ENCODE results near the gene CMKLR1. TPM values are rescaled to one million over a fixed set of nuclear protein-coding genes. Genes with fewer than 3 reads are reported as not detected.
A peak's percentile ranks its signal among the peaks of the same experiment; 100 is the strongest.

CMKLR1 gene
- total RNA-seq, 1 experiment from 2014 or later, result 0.24 TPM

GRCh38 chr12:108341356-108341755 lies 2.2 kb upstream of the CMKLR1 start:
- intact Hi-C loops (cut with micrococcal nuclease; ENCODE audit: unreplicated experiment), result no loop called here
- Histone ChIP-seq H3K27me3 (replicated peaks; ENCODE audit: insufficient read depth, low read depth, low read length, poor library complexity) (no peaks in the 10 kb centered on the region), H3K36me3 (ENCODE audit: insufficient read depth, low read length, poor library complexity, severe bottlenecking) (no peaks in the 10 kb centered on the region), H3K4me3 (ENCODE audit: low read depth, low read length, poor library complexity, severe bottlenecking) (no peak overlapping the region), H3K9me3 (ENCODE audit: low read depth, low read length, poor library complexity, severe bottlenecking) (no peaks in the 10 kb centered on the region), H3K4me1 (ENCODE audit: insufficient read depth, low read length, poor library complexity, severe bottlenecking) (peaks cover 13% of the 10 kb centered on the region), H3K27ac (ENCODE audit: low read depth, low read length, poor library complexity, severe bottlenecking) (no peak overlapping the region)
- ChIA-PET POLR2A (ENCODE audit: low non-redundant PET) (no interaction called here), CTCF (no interaction called here)
- DNase-seq (ENCODE audit: low spot score), result peak; percentile 43
- TF ChIP-seq CTCF (conservative IDR thresholded peaks at IDR 0.05; ENCODE audit: low read depth, low read length) (no peak), EZH2 (IDR thresholded peaks at IDR 0.05; ENCODE audit: borderline replicate concordance, low read depth, low read length, poor library complexity, severe bottlenecking) (no peak)
- no TSS peak for BruUV-seq (replicated peaks)

GRCh38 chr12:108340037-108340436 lies 926 bp upstream of the CMKLR1 start:
- Histone ChIP-seq H3K4me3 (ENCODE audit: low read depth, low read length, poor library complexity, severe bottlenecking) (no peak overlapping the region), H3K4me1 (ENCODE audit: insufficient read depth, low read length, poor library complexity, severe bottlenecking) (peaks cover 13% of the 10 kb centered on the region), H3K36me3 (ENCODE audit: insufficient read depth, low read length, poor library complexity, severe bottlenecking) (no peaks in the 10 kb centered on the region), H3K9me3 (ENCODE audit: low read depth, low read length, poor library complexity, severe bottlenecking) (no peaks in the 10 kb centered on the region), H3K27me3 (replicated peaks; ENCODE audit: insufficient read depth, low read depth, low read length, poor library complexity) (no peaks in the 10 kb centered on the region), H3K27ac (ENCODE audit: low read depth, low read length, poor library complexity, severe bottlenecking) (no peak overlapping the region)
- TF ChIP-seq CTCF (conservative IDR thresholded peaks at IDR 0.05; ENCODE audit: low read depth, low read length) (no peak), EZH2 (IDR thresholded peaks at IDR 0.05; ENCODE audit: borderline replicate concordance, low read depth, low read length, poor library complexity, severe bottlenecking) (no peak)
- POLR2A ChIA-PET (ENCODE audit: low non-redundant PET), result no interaction called here
- CTCF ChIA-PET, result interaction anchor here (0.6 kb wide), 1 partner anchor 166 kb away, joined by 3 read pairs; no protein-coding TSS in a partner anchor
- intact Hi-C loops (cut with micrococcal nuclease; ENCODE audit: unreplicated experiment), result no loop called here
- BruUV-seq (replicated peaks), result no TSS peak
- no peak for DNase-seq (ENCODE audit: low spot score)

DNA sequence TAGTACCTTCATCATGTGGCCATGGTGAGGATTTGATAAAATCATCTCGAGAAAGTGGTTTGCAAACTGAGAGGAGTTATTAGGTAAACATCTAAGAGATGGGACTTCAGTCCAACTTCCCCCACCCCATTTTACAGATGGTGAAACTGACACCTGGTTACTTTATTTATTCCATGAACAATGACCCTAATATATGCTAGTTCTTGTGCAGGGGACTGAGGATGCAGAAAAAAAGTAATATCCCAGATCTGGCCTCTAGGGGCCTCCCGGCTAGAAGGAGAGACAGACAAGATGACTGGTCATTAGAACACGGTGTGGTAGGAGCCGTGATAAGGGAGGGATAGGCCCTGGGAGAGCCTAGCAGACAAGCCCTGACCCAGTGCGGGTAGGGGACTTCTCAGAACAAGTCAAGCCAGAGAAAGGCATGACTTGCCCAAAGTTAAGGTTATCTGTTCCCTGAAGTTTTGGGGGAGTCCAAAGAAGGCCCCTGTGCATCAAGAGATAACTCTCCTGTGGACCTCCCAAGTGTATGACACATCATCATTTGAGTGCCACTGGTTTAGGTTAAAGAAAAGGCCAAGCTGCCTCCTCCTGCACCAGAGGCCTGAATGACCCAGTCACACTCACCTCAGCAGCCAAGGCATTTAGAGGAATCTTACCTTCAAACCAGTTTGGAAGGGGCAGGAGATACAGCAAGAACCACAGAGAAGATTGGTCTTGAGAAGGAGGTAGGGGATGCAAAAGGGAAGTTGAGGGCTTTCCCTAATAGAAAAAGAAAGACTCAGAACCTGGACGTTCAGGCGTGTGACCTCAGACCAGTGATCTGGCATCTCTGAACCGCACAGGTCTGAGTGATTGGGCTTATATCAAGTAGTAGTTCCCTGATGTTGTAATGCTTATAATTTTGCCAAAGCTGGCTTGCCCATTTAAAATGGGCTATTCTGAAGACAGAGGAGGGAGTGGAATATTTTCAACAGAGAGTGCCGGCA lies 1.6 kb downstream of the CMKLR1 start:
- no TSS peak for BruUV-seq (replicated peaks)
- Histone ChIP-seq H3K27ac (ENCODE audit: low read depth, low read length, poor library complexity, severe bottlenecking) (no peak overlapping the region), H3K4me3 (ENCODE audit: low read depth, low read length, poor library complexity, severe bottlenecking) (no peak overlapping the region), H3K9me3 (ENCODE audit: low read depth, low read length, poor library complexity, severe bottlenecking) (no peaks in the 10 kb centered on the region), H3K27me3 (replicated peaks; ENCODE audit: insufficient read depth, low read depth, low read length, poor library complexity) (no peaks in the 10 kb centered on the region), H3K4me1 (ENCODE audit: insufficient read depth, low read length, poor library complexity, severe bottlenecking) (peaks cover 31% of the 10 kb centered on the region), H3K36me3 (ENCODE audit: insufficient read depth, low read length, poor library complexity, severe bottlenecking) (no peaks in the 10 kb centered on the region)
- intact Hi-C loops (cut with micrococcal nuclease; ENCODE audit: unreplicated experiment), result loop anchor here (10.0 kb wide), 1 partner anchor 117 kb away; no protein-coding TSS in a partner anchor
- TF ChIP-seq CTCF (conservative IDR thresholded peaks at IDR 0.05; ENCODE audit: low read depth, low read length) (peak; percentile 66), EZH2 (IDR thresholded peaks at IDR 0.05; ENCODE audit: borderline replicate concordance, low read depth, low read length, poor library complexity, severe bottlenecking) (no peak)
- ChIA-PET POLR2A (ENCODE audit: low non-redundant PET) (no interaction called here), CTCF (no interaction called here)
- DNase-seq (ENCODE audit: low spot score), result peak; percentile 61

All from A673 (cell line).